ENCODE data around the gene DNAH17. TPM values are rescaled to one million over a fixed set of nuclear protein-coding genes. Genes with fewer than 3 reads are reported as not detected.
A peak's percentile ranks its signal among the peaks of the same experiment; 100 is the strongest.

Gene DNAH17
- total RNA-seq, 1 experiment from 2014 or later = not detected

DNA sequence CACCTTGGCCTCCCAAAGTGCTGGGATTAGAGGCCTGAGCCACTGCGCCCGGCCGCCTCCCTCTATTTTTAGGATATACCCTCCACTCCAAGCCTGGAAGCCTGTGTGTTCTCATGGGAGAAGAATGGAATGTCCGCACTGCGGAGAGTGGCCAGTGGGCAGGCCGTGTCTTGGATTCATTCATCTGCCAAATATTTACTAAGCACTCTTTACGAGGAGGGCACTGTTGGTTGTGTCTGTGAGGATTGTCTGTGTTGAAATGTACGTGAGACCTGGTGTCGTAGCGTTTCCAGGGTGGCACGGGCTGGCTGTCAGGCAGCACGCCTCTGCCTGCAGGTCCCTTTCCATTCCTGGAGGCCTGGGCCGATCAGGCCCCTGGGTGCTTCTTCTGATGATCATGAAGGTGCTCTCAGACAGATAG, 179.5 kb downstream of the DNAH17 start:
- H3K27me3 ChIP-seq (replicated peaks) = no peaks in the 10 kb centered on the region
- peaks cover 73% of the 10 kb centered on the region for H3K4me1 ChIP-seq (replicated peaks)
- no peak overlapping the region for H3K4me3 ChIP-seq
- peak overlapping the region; percentile 66 for H3K27ac ChIP-seq
- H3K9me3 ChIP-seq (replicated peaks) = no peaks in the 10 kb centered on the region
- H3K36me3 ChIP-seq = peaks cover 90% of the 10 kb centered on the region
- peak; percentile 89 to 90 for DNase-seq (ENCODE audit: low read depth in 1 of 2, low spot score in 2 of 2)

- H3K4me1 ChIP-seq (replicated peaks) = peaks cover 79% of the 10 kb centered on the region
- H3K27ac ChIP-seq = peak overlapping the region; percentile 66
- no peaks in the 10 kb centered on the region for H3K9me3 ChIP-seq (replicated peaks)
- no peak for DNase-seq (ENCODE audit: low read depth in 1 of 2, low spot score in 2 of 2)
- H3K36me3 ChIP-seq = peaks cover 85% of the 10 kb centered on the region
- H3K27me3 ChIP-seq (replicated peaks) = no peaks in the 10 kb centered on the region
- H3K4me3 ChIP-seq = no peak overlapping the region
Observed at GRCh38 chr17:78396441-78397337, 180.5 kb downstream of the DNAH17 start.

DNA sequence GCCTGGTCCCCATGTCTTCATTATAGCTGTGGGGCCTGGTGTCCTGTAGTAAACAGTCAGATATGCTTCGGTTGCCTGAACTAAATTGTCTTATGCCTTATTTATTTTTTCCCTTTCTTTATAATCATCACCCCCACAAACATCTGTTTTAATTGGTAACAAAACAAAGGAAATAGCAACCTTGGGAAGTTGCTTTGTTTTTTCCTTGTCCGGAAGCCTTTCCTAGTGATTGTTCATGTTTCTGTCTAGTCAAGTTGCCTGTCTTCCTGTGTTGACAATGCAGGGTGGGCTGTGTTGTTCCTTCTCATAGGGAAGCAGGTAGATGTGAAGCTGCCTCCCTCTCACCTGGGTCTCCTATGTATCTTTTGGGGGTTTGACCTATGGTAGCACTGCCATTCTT, 182.0 kb downstream of the DNAH17 start:
- no peaks in the 10 kb centered on the region for H3K27me3 ChIP-seq (replicated peaks)
- no peak overlapping the region for H3K4me3 ChIP-seq
- H3K4me1 ChIP-seq (replicated peaks) = peaks cover 79% of the 10 kb centered on the region

GRCh38 chr17:78394209-78394608, 183.0 kb downstream of the DNAH17 start:
- Histone ChIP-seq H3K27me3 (replicated peaks) (no peaks in the 10 kb centered on the region), H3K4me1 (replicated peaks) (peaks cover 79% of the 10 kb centered on the region), H3K36me3 (peaks cover 65% of the 10 kb centered on the region), H3K9me3 (replicated peaks) (no peaks in the 10 kb centered on the region), H3K27ac (no peak overlapping the region), H3K4me3 (no peak overlapping the region)
- DNase-seq (ENCODE audit: low read depth in 1 of 2, low spot score in 2 of 2) = no peak

More for the DNA sequence above, 182.0 kb downstream of the DNAH17 start:
- Histone ChIP-seq H3K27ac (no peak overlapping the region), H3K9me3 (replicated peaks) (no peaks in the 10 kb centered on the region), H3K36me3 (peaks cover 74% of the 10 kb centered on the region)
- no peak for DNase-seq (ENCODE audit: low read depth in 1 of 2, low spot score in 2 of 2)

GRCh38 chr17:78393575-78393974, 183.6 kb downstream of the DNAH17 start:
- Histone ChIP-seq H3K27ac (no peak overlapping the region), H3K4me1 (replicated peaks) (peaks cover 79% of the 10 kb centered on the region), H3K9me3 (replicated peaks) (no peaks in the 10 kb centered on the region), H3K36me3 (peaks cover 59% of the 10 kb centered on the region), H3K27me3 (replicated peaks) (no peaks in the 10 kb centered on the region), H3K4me3 (no peak overlapping the region)
- DNase-seq (ENCODE audit: low read depth in 1 of 2, low spot score in 2 of 2) = no peak

DNA sequence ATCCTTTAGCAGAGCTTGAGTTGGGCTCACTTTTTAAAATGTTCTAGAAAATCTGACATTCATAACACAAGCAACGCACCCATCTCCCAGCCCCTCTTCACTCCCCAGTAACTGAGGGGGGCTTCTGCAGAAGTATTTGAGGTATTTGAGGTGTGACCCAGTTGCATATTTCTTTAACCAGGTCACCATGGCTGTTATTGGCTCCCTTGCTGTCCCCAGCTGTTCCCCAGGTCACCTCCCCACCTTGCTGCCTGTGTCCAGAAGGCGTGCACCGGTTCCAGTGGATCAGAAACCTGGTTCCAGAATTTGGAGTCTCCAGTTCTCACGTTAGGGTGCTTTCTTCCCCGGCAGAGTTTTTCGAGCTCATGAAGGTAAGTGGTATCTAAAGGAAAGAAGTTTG, 184.9 kb downstream of the DNAH17 start:
- Histone ChIP-seq H3K27me3 (replicated peaks) (no peaks in the 10 kb centered on the region), H3K4me1 (replicated peaks) (peaks cover 79% of the 10 kb centered on the region), H3K27ac (peak overlapping the region; percentile 66), H3K9me3 (replicated peaks) (no peaks in the 10 kb centered on the region), H3K4me3 (no peak overlapping the region), H3K36me3 (peaks cover 48% of the 10 kb centered on the region)
- no peak for DNase-seq (ENCODE audit: low read depth in 1 of 2, low spot score in 2 of 2)

GRCh38 chr17:78391843-78392242, 185.4 kb downstream of the DNAH17 start:
- H3K36me3 ChIP-seq = peaks cover 43% of the 10 kb centered on the region
- H3K4me3 ChIP-seq = no peak overlapping the region
- peak; percentile 79 to 90 for DNase-seq (ENCODE audit: low read depth in 1 of 2, low spot score in 2 of 2)
- no peaks in the 10 kb centered on the region for H3K27me3 ChIP-seq (replicated peaks)
- peaks cover 79% of the 10 kb centered on the region for H3K4me1 ChIP-seq (replicated peaks)
- no peaks in the 10 kb centered on the region for H3K9me3 ChIP-seq (replicated peaks)
- H3K27ac ChIP-seq = peak overlapping the region; percentile 66

DNA sequence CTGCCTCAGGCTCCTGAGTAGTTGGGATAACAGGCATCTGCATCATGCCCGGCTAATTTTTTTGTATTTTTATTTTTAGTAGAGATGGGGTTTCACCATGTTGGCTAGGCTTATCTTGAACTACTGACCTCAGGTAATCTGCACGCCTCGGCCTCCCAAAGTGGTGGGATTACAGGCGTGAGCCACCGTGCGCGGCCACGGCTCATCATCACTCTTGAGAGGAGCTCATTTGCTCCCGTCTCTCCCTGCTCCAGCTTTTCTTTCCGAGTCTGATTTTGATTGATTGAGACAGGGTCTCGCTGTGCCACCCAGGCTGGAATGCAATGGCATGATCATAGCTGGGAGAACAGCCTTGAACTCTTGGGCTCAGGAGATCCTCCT, 186.2 kb downstream of the DNAH17 start:
- H3K4me1 ChIP-seq (replicated peaks) = peaks cover 79% of the 10 kb centered on the region

GRCh38 chr17:78390241-78391050, 186.8 kb downstream of the DNAH17 start:
- H3K36me3 ChIP-seq = peaks cover 29% of the 10 kb centered on the region
- H3K27ac ChIP-seq = peak overlapping the region; percentile 66
- no peaks in the 10 kb centered on the region for H3K27me3 ChIP-seq (replicated peaks)
- H3K9me3 ChIP-seq (replicated peaks) = no peaks in the 10 kb centered on the region
- peaks cover 84% of the 10 kb centered on the region for H3K4me1 ChIP-seq (replicated peaks)
- H3K4me3 ChIP-seq = no peak overlapping the region
- peak; percentile 97 to 98 for DNase-seq (ENCODE audit: low read depth in 1 of 2, low spot score in 2 of 2)

More for the DNA sequence above, 186.2 kb downstream of the DNAH17 start:
- Histone ChIP-seq H3K27me3 (replicated peaks) (no peaks in the 10 kb centered on the region), H3K36me3 (peaks cover 35% of the 10 kb centered on the region), H3K4me3 (no peak overlapping the region), H3K27ac (peak overlapping the region; percentile 66), H3K9me3 (replicated peaks) (no peaks in the 10 kb centered on the region)
- DNase-seq (ENCODE audit: low read depth in 1 of 2, low spot score in 2 of 2) = no peak

DNA sequence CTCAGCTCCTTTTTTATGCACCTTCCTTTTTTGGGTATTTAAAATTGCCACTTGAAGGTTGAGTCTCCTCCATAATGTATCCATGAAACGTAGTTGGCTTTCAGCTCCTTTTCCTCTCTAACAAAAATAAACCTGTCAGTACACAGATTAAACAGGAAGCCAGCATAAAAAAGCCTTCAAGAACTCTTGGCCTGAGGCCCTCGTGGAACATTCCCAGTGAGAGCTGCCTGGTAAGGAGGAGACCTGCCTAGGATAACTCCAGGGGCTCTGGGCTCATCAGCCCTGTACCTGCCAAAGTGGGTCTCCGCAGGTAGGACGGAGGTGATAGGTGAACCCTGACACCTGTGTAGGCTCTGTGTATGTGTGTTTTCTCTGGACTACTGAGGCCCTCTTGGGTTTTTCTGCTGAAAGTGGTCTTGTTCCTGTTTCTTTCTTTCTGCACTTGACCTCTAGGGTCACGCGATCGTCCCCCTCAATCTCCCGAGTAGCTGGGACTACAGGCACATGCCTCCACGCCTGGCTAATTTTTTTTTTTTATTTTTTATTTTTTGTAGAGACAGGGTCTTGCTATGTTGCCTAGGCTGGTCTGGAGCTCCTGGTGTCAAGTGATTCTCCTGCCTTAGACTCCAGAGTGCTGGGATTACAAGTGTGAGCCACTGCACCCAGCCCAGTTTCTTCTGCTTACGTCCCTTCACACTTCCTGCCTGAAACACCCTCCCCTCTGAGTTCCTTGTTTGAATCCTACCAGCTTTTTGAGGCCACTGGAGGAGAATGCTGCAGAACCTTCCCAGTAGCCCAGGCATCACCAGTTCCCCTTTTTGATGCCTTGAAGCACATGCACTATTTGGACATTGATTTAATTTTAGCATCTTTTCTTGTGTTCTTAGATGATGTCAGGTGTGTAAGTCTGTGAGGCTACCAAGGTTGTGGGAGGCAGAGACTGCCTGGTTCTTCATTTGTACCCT, 188.9 kb downstream of the DNAH17 start:
- Histone ChIP-seq H3K36me3 (peaks cover 18% of the 10 kb centered on the region), H3K27me3 (replicated peaks) (no peaks in the 10 kb centered on the region), H3K4me3 (no peak overlapping the region), H3K4me1 (replicated peaks) (peaks cover 96% of the 10 kb centered on the region), H3K27ac (0 out of 2 replicates have a peak overlapping the region, but pooled peaks have one; percentile 1), H3K9me3 (replicated peaks) (no peaks in the 10 kb centered on the region)
- DNase-seq (ENCODE audit: low read depth in 1 of 2, low spot score in 2 of 2) = peak in 1 of 2 experiments; percentile 67

- H3K4me1 ChIP-seq (replicated peaks) = peaks cover 97% of the 10 kb centered on the region
- no peak overlapping the region for H3K4me3 ChIP-seq
Observed at GRCh38 chr17:78384479-78385175, 192.6 kb downstream of the DNAH17 start.

DNA sequence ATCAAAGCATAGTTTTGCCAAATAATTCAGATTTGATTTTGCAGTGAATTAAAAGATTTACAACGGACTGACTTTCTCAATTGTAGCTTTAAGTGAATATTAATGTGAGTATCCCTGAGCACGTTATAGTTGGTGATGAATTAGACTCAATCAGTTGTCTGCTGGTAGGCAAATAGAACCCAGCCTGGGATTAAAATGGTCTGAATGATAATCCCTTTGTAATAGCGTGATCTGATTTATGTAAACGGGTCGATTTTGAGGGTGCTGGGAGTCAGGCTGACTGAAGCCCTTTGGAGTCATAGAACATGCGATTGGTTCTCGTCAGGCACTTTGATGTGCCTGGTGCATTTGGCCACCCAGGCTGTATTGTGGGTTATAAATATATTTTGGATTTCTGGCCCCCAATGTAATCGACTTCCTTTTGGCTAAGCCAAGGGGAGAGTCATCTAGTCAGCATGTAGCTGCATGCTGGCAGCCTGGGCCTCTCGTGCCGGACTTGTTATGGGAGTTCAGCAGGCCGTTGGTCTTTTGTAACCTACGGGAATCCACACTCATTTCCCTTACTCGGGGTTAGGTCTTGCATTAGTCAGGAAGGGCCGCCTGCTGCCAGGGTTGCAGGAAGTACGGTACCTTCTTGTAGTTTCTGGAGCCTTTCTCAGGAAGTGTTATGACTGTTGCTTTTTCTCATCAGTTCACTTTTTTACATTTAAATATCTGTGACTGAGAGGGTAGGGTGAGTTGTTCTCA, 193.3 kb downstream of the DNAH17 start:
- Histone ChIP-seq H3K27me3 (replicated peaks) (no peaks in the 10 kb centered on the region), H3K9me3 (replicated peaks) (no peaks in the 10 kb centered on the region), H3K4me1 (replicated peaks) (peaks cover 94% of the 10 kb centered on the region), H3K4me3 (no peak overlapping the region), H3K27ac (peak overlapping the region; percentile 83), H3K36me3 (peaks cover 25% of the 10 kb centered on the region)
- DNase-seq (ENCODE audit: low read depth in 1 of 2, low spot score in 2 of 2) = peak; percentile 97 to 99

More at GRCh38 chr17:78384479-78385175, 192.6 kb downstream of the DNAH17 start:
- Histone ChIP-seq H3K27me3 (replicated peaks) (no peaks in the 10 kb centered on the region), H3K27ac (peak overlapping the region; percentile 83), H3K9me3 (replicated peaks) (no peaks in the 10 kb centered on the region), H3K36me3 (peaks cover 23% of the 10 kb centered on the region)
- DNase-seq (ENCODE audit: low read depth in 1 of 2, low spot score in 2 of 2) = no peak
